IPS-18a (cell line): ENCODE results near the gene KBTBD3.

Experiments
- H3K27ac ChIP-seq: one replicate; pipeline ENCODE4 v1.5.1; 2013; ENCODE audit warnings: low read length
- H3K27me3 ChIP-seq: one replicate; pipeline ENCODE4 v1.6.1; 2013; ENCODE audit warnings: mild to moderate bottlenecking, low read length; ENCODE audit not compliant: control insufficient read depth, insufficient read depth
- H3K36me3 ChIP-seq: one replicate; pipeline ENCODE4 v1.6.1; 2013; ENCODE audit warnings: low read depth, low read length; ENCODE audit not compliant: control insufficient read depth
- H3K4me1 ChIP-seq: one replicate; pipeline ENCODE4 v1.6.1; 2013; ENCODE audit warnings: low read depth, low read length; ENCODE audit not compliant: control insufficient read depth
- H3K4me3 ChIP-seq: one replicate; pipeline ENCODE4 v1.5.1; 2013; ENCODE audit warnings: low read length
- H3K9ac ChIP-seq: one replicate; pipeline ENCODE4 v1.6.1; 2013; ENCODE audit warnings: mild to moderate bottlenecking, low read length, moderate library complexity
- H3K9me3 ChIP-seq: one replicate; pipeline ENCODE4 v1.6.1; 2013; ENCODE audit warnings: low read depth, low read length; ENCODE audit not compliant: control insufficient read depth

Gene KBTBD3

DNA sequence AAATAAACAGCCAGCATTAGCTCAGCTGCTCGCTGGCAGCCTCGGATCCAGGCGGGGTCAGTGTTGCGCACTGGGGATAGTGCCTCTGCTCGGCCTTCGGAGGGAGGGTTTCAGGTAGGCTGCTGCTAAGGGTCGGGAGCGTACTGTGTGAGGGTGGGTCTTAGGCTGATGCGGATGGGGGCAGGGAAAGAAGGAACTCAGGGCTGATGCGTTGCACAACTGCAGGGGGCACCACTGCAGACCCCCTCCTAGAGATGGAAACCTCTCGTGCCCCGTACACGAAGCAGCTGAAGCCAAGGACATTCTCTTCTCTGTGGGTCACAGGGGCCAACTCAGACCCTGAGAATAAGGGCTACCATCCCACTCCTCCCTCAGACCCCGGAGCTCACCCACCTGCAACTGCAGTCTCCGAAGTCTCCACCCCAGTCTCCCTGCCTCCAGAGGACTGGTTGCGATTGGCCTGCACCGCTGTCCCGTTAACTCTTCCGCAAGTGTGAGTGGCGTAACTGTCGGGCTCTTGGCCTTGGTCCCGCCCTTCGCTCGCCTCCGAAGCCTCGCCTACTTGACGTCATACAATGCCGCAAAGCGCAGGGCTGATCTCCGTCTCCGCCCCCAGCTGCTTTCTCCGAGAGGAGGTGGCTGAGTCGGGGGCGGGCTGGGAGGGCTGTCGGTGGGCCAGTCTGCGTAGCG lies at the start of gene KBTBD3:
Gene KBTBD3 (minus strand): TSS at position 429 of the 690 bp plus-strand sequence. CDS start 18,250 bp downstream, outside the sequence.
- Histone ChIP-seq H3K27ac (peak within 1 kb of the TSS; percentile 93), H3K27me3 (no peaks in the 10 kb centered on the region), H3K4me3 (peak within 1 kb of the TSS; percentile 90), H3K36me3 (peaks cover 25% of the 10 kb centered on the region), H3K9ac (peak within 1 kb of the TSS; percentile 98), H3K9me3 (no peaks in the 10 kb centered on the region), H3K4me1 (peaks cover 14% of the 10 kb centered on the region)

- Histone ChIP-seq H3K27ac (no peak overlapping the region), H3K4me3 (no peak overlapping the region), H3K4me1 (no peaks in the 10 kb centered on the region), H3K9me3 (no peaks in the 10 kb centered on the region), H3K36me3 (no peaks in the 10 kb centered on the region), H3K9ac (no peak overlapping the region), H3K27me3 (no peaks in the 10 kb centered on the region)
These were observed 44.6 kb upstream of the KBTBD3 start for GRCh38 chr11:106121570-106122320.

DNA sequence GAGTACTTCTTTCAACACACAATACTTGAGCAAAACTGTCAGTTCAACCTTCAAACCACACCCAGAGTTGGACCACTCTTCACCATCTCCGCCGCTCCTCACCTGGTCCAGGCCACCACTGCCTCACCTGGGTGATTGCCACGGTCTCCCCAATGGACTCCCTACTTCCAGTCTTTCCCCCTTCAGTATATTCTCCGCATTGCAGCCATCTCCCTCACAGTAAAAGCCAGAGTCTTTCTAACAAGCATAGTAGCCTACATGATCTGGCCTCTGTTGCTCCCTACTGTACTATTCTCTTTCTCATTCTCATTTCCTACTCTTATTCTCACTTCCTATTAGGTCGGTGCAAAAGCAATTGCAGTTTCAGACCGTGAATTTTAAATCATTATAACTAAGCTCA lies 28.8 kb upstream of the KBTBD3 start:
- H3K36me3 ChIP-seq, result no peaks in the 10 kb centered on the region
- no peak overlapping the region for H3K4me3 ChIP-seq
- peaks cover 5% of the 10 kb centered on the region for H3K4me1 ChIP-seq
- H3K27ac ChIP-seq, result no peak overlapping the region
- no peak overlapping the region for H3K9ac ChIP-seq
- no peaks in the 10 kb centered on the region for H3K9me3 ChIP-seq
- H3K27me3 ChIP-seq, result no peaks in the 10 kb centered on the region

- Histone ChIP-seq H3K36me3 (peaks cover 18% of the 10 kb centered on the region), H3K9me3 (no peaks in the 10 kb centered on the region), H3K27me3 (no peaks in the 10 kb centered on the region), H3K4me1 (peaks cover 5% of the 10 kb centered on the region), H3K9ac (no peak overlapping the region), H3K4me3 (no peak overlapping the region), H3K27ac (no peak overlapping the region)
These were observed 24.7 kb upstream of the KBTBD3 start for GRCh38 chr11:106101819-106102218.

DNA sequence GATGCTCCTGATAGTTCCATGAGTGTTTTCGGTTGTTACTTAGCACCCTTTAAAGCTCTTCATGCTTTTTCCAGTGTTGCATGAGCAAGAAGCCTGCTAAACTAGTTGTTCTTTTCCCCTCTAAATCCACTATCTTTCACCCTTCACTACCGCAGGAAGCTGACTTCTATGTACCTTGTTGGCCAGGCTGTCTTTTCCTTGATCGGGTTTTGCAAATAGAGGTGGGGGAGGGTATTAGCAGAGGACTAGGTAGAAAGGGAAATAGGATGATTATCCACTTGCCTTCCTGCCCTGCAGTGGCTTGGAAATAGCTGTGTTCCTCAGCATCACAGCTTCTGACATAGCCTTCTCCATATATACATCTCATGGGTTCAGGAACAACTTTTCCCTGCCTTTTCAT lies 24.2 kb upstream of the KBTBD3 start:
- peaks cover 5% of the 10 kb centered on the region for H3K4me1 ChIP-seq
- H3K36me3 ChIP-seq, result peaks cover 23% of the 10 kb centered on the region
- H3K9me3 ChIP-seq, result no peaks in the 10 kb centered on the region
- H3K27me3 ChIP-seq, result no peaks in the 10 kb centered on the region
- H3K4me3 ChIP-seq, result no peak overlapping the region
- no peak overlapping the region for H3K27ac ChIP-seq
- H3K9ac ChIP-seq, result no peak overlapping the region

GRCh38 chr11:106098893-106099553 lies 21.9 kb upstream of the KBTBD3 start:
- no peak overlapping the region for H3K4me3 ChIP-seq
- no peak overlapping the region for H3K9ac ChIP-seq
- peaks cover 40% of the 10 kb centered on the region for H3K36me3 ChIP-seq
- H3K4me1 ChIP-seq, result peaks cover 5% of the 10 kb centered on the region
- H3K27ac ChIP-seq, result no peak overlapping the region
- no peaks in the 10 kb centered on the region for H3K9me3 ChIP-seq
- no peaks in the 10 kb centered on the region for H3K27me3 ChIP-seq

GRCh38 chr11:106092446-106092845 lies 15.3 kb upstream of the KBTBD3 start:
- Histone ChIP-seq H3K4me3 (no peak overlapping the region), H3K9ac (no peak overlapping the region), H3K36me3 (peaks cover 78% of the 10 kb centered on the region)

DNA sequence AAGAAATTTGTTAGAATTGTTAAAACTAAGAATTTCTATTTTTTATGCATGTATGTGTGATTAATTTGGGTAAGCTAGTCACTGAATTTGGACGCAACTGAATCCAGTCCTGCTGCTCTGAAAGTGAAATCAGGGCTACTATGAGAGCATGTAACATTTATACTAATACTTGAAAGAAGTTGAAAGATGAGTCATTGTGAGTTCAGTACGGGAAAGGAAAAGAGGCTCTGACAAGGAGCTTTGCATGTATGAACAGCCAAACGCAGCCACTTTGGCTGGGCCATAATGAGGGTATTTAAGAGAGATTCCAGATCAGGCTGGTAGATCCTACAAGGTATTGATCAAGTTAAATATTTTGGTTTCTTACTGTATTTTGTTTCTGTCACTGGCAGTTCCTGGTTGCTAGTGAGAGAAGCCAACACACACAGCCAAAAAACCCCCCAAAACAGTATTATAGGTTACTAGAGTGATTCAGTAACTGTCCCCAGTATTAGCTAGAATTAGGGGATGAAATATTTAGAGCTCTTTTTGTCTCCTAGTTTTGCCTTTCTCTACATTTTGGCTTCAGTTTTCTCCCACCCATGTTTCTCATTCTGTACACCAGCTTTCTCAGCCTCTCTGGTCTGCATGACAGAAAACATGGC lies 14.5 kb upstream of the KBTBD3 start:
- no peak overlapping the region for H3K9ac ChIP-seq
- H3K4me1 ChIP-seq, result no peaks in the 10 kb centered on the region
- H3K4me3 ChIP-seq, result no peak overlapping the region
- no peak overlapping the region for H3K27ac ChIP-seq
- no peaks in the 10 kb centered on the region for H3K9me3 ChIP-seq
- H3K27me3 ChIP-seq, result no peaks in the 10 kb centered on the region
- peaks cover 74% of the 10 kb centered on the region for H3K36me3 ChIP-seq

More at GRCh38 chr11:106092446-106092845, 15.3 kb upstream of the KBTBD3 start:
- Histone ChIP-seq H3K4me1 (no peaks in the 10 kb centered on the region), H3K9me3 (no peaks in the 10 kb centered on the region), H3K27me3 (no peaks in the 10 kb centered on the region), H3K27ac (no peak overlapping the region)

GRCh38 chr11:106088896-106089295 lies 11.7 kb upstream of the KBTBD3 start:
- H3K9ac ChIP-seq, result no peak overlapping the region
- no peaks in the 10 kb centered on the region for H3K27me3 ChIP-seq
- no peaks in the 10 kb centered on the region for H3K9me3 ChIP-seq
- H3K27ac ChIP-seq, result no peak overlapping the region
- H3K4me1 ChIP-seq, result no peaks in the 10 kb centered on the region
- H3K36me3 ChIP-seq, result peaks cover 67% of the 10 kb centered on the region
- no peak overlapping the region for H3K4me3 ChIP-seq

DNA sequence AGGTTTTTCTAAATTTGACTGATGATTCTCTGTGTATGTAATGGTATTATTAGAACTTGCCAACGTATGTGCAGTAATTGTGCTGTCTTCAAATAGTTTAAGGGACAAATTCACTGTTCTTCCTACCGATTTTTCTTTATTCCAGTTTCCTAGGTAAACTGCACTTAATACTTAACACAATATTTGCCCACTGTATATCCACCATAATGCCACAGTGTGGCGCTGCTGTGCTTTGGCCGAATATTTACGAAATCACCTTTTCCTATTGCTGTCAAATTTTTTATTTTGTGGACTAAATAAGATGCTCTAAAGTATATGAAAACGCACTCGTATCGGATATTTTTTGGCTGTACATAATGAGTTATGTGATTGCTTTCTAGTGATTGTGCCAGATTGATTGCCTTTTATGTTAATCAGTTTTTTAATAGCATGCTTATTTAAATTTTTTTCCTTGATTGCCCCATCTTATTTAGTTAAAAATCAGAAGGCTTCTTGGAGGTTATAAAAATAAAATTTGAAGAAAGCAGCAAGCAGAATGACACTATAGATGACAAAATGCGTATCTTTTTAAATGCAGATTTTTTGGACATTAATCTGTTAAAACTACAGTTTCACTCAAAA lies 10.8 kb upstream of the KBTBD3 start:
- no peaks in the 10 kb centered on the region for H3K9me3 ChIP-seq
- H3K9ac ChIP-seq, result no peak overlapping the region
- H3K4me3 ChIP-seq, result no peak overlapping the region
- no peak overlapping the region for H3K27ac ChIP-seq
- H3K36me3 ChIP-seq, result peaks cover 64% of the 10 kb centered on the region
- no peaks in the 10 kb centered on the region for H3K27me3 ChIP-seq
- H3K4me1 ChIP-seq, result no peaks in the 10 kb centered on the region

DNA sequence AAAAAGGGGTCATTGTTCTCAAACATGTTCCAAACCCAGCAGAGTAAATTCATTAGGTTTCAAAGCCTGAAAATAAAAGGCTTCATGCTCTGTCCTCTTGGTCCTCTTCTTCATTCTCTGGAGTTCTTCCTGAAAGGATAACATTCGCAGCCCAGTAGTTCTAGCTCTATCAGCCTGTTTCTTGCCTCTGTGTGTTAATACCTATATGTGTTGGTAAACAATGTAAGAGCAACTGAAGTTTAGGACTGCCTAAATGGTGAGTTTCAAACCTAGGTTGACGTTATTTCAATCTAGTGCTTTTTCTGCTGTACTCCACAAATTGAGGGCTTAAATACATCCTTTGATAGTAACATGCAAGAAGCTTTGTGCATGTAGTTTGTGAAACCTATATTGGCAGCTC lies 9.7 kb upstream of the KBTBD3 start:
- Histone ChIP-seq H3K9ac (no peak overlapping the region), H3K4me3 (no peak overlapping the region), H3K27ac (no peak overlapping the region), H3K27me3 (no peaks in the 10 kb centered on the region), H3K9me3 (no peaks in the 10 kb centered on the region), H3K4me1 (peaks cover 3% of the 10 kb centered on the region), H3K36me3 (peaks cover 64% of the 10 kb centered on the region)
